Stimulated activated CD4-positive, alpha-beta T cell treated with anti-CD3 and anti-CD28 coated beads, Interleukin-2, amount 100 ng/mL, for 48 hours (primary cell): Measurements from ENCODE around the gene CHRNG.
"Not testable (repeated sequence)": the region's sequence is repeated elsewhere in the genome, so short reads cannot be mapped to it uniquely, and the experiment has no call there.

ENCODE experiments used
- DNase-seq, 2 donors: peaks; one replicate each; pipeline ENCODE4 v3.0.0-alpha.2; 2020

CHRNG gene

GRCh38 chr2:232528746-232529460 is 10.6 kb upstream of the CHRNG start:
- no peak for DNase-seq

GRCh38 chr2:232529806-232530547 is 9.5 kb upstream of the CHRNG start:
- no peak for DNase-seq

GRCh38 chr2:232530626-232531260 is 8.7 kb upstream of the CHRNG start:
- DNase-seq = no peak

- DNase-seq = no peak
Measured at GRCh38 chr2:232532419-232532818, 7.1 kb upstream of the CHRNG start.

- DNase-seq = not testable (repeated sequence)
Measured at GRCh38 chr2:232532821-232533220, 6.7 kb upstream of the CHRNG start.

- DNase-seq = no peak
Measured at GRCh38 chr2:232533944-232534710, 5.4 kb upstream of the CHRNG start.

- DNase-seq = no peak
Measured at GRCh38 chr2:232534940-232535651, 4.4 kb upstream of the CHRNG start.

GRCh38 chr2:232535761-232536530 is 3.5 kb upstream of the CHRNG start:
- DNase-seq = no peak

GRCh38 chr2:232537079-232537478 is 2.4 kb upstream of the CHRNG start:
- DNase-seq = no peak

- DNase-seq = no peak
Measured at GRCh38 chr2:232537499-232537898, 2.0 kb upstream of the CHRNG start.

GRCh38 chr2:232538671-232539070 is 821 bp upstream of the CHRNG start:
- no peak for DNase-seq

- no peak for DNase-seq
Measured at GRCh38 chr2:232540441-232541041, 1.0 kb downstream of the CHRNG start.

GRCh38 chr2:232541195-232541960 is 1.9 kb downstream of the CHRNG start:
- DNase-seq = no peak

- no peak for DNase-seq
Measured at GRCh38 chr2:232541961-232542714, 2.6 kb downstream of the CHRNG start.

- no peak for DNase-seq
Measured at GRCh38 chr2:232542715-232543467, 3.4 kb downstream of the CHRNG start.

- DNase-seq = no peak
Measured at GRCh38 chr2:232543491-232543890, 4.0 kb downstream of the CHRNG start.

- no peak for DNase-seq
Measured at GRCh38 chr2:232543928-232544631, 4.6 kb downstream of the CHRNG start.

GRCh38 chr2:232544674-232545073 is 5.2 kb downstream of the CHRNG start:
- no peak for DNase-seq
